ENCODE measurements around the gene IL1R2.

The IL1R2 gene

GRCh38 chr2:101975171-101975870, 16.4 kb upstream of the IL1R2 start:
- no peak for DNase-seq

- no peak for DNase-seq
These were observed 14.9 kb upstream of the IL1R2 start for GRCh38 chr2:101976891-101977290.

GRCh38 chr2:101980368-101980767, 11.4 kb upstream of the IL1R2 start:
- DNase-seq = no peak

- no peak for DNase-seq
These were observed 10.7 kb upstream of the IL1R2 start for GRCh38 chr2:101981066-101981465.

GRCh38 chr2:101981504-101981903, 10.3 kb upstream of the IL1R2 start:
- DNase-seq = peak in 1 of 5 experiments; percentile 50

- DNase-seq = no peak
These were observed 9.2 kb upstream of the IL1R2 start for GRCh38 chr2:101982495-101983029.

GRCh38 chr2:101983486-101983885, 8.3 kb upstream of the IL1R2 start:
- DNase-seq = no peak

GRCh38 chr2:101983928-101984327, 7.8 kb upstream of the IL1R2 start:
- DNase-seq = no peak

GRCh38 chr2:101984656-101985055, 7.1 kb upstream of the IL1R2 start:
- no peak for DNase-seq

- DNase-seq = no peak
These were observed 6.5 kb upstream of the IL1R2 start for GRCh38 chr2:101985101-101985792.

- no peak for DNase-seq
These were observed 6.0 kb upstream of the IL1R2 start for GRCh38 chr2:101985793-101986164.

- DNase-seq = no peak
These were observed 5.4 kb upstream of the IL1R2 start for GRCh38 chr2:101986376-101986775.

- peak in 1 of 5 experiments; percentile 55 for DNase-seq
These were observed 4.7 kb upstream of the IL1R2 start for GRCh38 chr2:101986804-101987740.

- no peak for DNase-seq
These were observed 3.9 kb upstream of the IL1R2 start for GRCh38 chr2:101987832-101988231.

GRCh38 chr2:101988541-101988940, 3.2 kb upstream of the IL1R2 start:
- no peak for DNase-seq

- no peak for DNase-seq
These were observed 1.9 kb upstream of the IL1R2 start for GRCh38 chr2:101989740-101990460.

- no peak for DNase-seq
These were observed 2.0 kb downstream of the IL1R2 start for GRCh38 chr2:101993772-101994171.

- no peak for DNase-seq
These were observed 3.3 kb downstream of the IL1R2 start for GRCh38 chr2:101995019-101995418.

GRCh38 chr2:101995804-101996203, 4.0 kb downstream of the IL1R2 start:
- no peak for DNase-seq

GRCh38 chr2:101998556-101998895, 6.8 kb downstream of the IL1R2 start:
- DNase-seq = no peak

- peak in 1 of 5 experiments; percentile 69 for DNase-seq
These were observed 7.4 kb downstream of the IL1R2 start for GRCh38 chr2:101998896-101999789.
